NT2/D1 (cell line): ENCODE measurements around the gene SLC25A22.

Experiments used
- YY1 ChIP-seq: IDR thresholded peaks from 2 replicates; pipeline ENCODE4 v1.6.1; 2011; ENCODE audit not compliant: insufficient read length, insufficient read depth
- ZNF274 ChIP-seq: IDR thresholded peaks from 2 replicates; pipeline ENCODE4 v1.6.1; 2011; ENCODE audit warnings: mild to moderate bottlenecking, low read depth, low read length

DNA sequence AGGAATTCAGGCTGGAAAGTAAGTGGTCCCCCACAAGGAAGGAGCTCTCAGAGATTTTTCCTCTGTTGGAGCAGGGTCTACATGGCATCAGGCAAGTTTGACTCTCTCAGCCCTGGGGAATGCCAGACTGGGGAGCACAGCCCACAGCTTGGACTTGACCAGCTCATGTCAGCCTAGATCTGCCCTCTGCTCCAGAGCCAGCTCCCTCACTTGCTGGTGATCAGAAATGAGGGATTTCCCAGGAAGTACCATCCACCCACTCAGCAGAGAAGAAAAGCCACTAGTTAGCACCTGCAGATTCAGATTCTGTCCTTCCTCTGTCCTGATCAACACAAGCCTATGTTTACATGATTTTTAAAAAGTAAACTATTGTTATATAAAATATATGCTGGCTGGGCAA lies 37.8 kb downstream of the SLC25A22 start:
- TF ChIP-seq ZNF274 (no peak), YY1 (no peak)
